WI38 (cell line): Measurements from ENCODE around the gene PUS10.
"Not testable (repeated sequence)": the region's sequence is repeated elsewhere in the genome, so short reads cannot be mapped to it uniquely, and the experiment has no call there.

ENCODE experiments used
- H3K4me3 ChIP-seq: 2 replicates; pipeline ENCODE4 v1.5.1; 2011; ENCODE audit warnings: low read depth, mild to moderate bottlenecking, control low read depth, low read length
- TF ChIP-seq, protein P1 (sequence below): IDR thresholded peaks from 2 replicates; pipeline ENCODE4 v1.5.1; 2012; ENCODE audit warnings: low read depth, mild to moderate bottlenecking, control low read depth, low read length

Gene PUS10

DNA sequence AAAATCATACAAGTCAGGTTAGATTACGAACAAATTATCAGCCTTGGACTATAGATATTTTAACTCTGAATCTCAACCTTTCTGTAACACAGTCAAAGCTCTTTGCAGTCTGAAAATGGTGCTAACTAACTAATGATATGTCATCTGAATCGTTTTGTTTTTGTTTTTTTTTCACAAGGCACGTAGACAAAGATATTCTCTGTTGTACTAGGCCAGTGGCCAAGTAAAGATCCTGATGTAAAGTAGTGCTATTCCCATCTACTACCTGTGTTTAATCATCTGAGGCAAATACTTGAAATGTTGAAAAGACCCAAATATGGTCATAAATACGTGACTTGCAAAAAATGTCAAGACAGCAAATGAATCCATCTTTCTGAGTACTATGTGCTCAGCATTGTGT, 71.0 kb downstream of the PUS10 start:
- no peak overlapping the region for H3K4me3 ChIP-seq
- TF ChIP-seq, protein P1, sequence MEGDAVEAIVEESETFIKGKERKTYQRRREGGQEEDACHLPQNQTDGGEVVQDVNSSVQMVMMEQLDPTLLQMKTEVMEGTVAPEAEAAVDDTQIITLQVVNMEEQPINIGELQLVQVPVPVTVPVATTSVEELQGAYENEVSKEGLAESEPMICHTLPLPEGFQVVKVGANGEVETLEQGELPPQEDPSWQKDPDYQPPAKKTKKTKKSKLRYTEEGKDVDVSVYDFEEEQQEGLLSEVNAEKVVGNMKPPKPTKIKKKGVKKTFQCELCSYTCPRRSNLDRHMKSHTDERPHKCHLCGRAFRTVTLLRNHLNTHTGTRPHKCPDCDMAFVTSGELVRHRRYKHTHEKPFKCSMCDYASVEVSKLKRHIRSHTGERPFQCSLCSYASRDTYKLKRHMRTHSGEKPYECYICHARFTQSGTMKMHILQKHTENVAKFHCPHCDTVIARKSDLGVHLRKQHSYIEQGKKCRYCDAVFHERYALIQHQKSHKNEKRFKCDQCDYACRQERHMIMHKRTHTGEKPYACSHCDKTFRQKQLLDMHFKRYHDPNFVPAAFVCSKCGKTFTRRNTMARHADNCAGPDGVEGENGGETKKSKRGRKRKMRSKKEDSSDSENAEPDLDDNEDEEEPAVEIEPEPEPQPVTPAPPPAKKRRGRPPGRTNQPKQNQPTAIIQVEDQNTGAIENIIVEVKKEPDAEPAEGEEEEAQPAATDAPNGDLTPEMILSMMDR, result no peak

DNA sequence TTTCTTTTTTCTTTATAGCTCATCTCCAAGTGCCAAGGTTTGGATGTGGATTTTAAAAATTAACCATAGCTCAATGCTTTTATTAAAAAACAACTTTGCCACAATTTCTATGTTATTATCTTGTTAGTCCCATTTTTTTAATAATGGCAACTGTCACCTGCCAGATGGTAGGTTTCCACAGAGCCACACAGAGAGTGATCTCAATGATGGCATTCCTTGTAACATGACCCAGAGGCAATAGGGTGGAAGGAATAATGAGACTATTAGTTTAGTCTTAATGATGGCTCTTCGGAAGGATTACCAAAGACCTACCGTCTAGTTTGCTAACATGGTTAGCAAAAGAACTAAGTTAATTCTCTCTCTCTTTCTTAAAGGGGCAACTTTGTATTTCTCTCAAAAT, 72.7 kb downstream of the PUS10 start:
- H3K4me3 ChIP-seq, result no peak overlapping the region
- TF ChIP-seq, protein P1, result no peak

DNA sequence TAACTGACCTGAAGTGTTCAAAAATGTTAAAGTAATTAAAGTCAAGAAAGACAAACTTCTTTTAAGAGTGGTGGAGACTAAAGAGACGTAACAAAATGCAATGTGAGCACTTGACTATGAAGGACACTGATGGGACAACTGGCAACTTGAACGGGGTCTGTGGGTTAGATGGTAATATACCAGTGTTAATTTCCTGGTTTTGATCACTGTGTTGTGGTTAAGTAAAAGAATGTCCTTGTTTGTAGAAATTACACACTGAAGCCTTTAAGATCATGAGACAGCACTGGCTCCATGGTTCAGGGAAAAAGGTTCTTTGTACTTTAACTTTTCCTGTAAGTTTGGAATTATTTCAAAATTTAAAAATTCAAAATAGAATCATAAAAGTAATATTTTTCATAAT, 78.4 kb downstream of the PUS10 start:
- H3K4me3 ChIP-seq, result no peak overlapping the region
- TF ChIP-seq, protein P1, result no peak

DNA sequence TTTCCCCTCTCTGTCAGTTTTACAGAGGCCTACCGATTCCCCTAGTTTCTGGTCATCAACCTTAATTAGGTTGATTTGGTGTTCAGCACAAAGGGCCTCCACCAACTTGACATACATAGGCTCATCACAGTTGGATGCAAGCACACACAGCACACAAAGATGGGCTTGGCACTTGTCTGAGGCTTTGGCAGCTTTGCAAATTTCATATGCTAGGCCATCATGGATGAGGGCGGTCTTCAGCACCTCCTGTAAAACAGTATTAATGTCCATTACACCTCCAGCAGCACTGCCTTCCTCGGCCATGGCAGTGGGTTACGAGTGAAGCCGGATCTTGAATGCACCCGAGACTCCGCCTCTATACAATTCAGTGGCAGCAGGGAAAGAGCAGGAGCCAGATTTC, 79.8 kb downstream of the PUS10 start:
- TF ChIP-seq, protein P1, result no peak
- H3K4me3 ChIP-seq, result no peak overlapping the region

DNA sequence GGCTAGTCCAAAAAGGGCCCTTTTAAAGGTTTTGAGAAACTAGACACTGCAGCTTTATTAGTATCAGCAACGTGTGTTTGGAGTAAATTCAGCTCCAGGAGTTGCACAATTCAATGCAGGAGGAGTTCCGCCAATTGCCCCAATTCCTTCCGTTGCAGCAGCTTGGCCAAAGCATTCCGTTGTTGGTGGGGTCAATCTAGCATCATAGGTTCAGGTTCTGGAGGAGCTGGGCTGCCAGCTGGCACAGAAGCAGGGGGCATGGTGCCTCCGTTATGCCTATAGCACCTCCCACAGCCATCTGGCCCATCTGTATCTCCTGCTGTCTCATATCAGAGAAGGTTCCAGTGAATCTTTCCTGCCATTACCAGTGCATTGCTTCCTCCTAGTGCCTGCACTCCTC, 81.3 kb downstream of the PUS10 start:
- TF ChIP-seq, protein P1, result no peak
- H3K4me3 ChIP-seq, result no peak overlapping the region

DNA sequence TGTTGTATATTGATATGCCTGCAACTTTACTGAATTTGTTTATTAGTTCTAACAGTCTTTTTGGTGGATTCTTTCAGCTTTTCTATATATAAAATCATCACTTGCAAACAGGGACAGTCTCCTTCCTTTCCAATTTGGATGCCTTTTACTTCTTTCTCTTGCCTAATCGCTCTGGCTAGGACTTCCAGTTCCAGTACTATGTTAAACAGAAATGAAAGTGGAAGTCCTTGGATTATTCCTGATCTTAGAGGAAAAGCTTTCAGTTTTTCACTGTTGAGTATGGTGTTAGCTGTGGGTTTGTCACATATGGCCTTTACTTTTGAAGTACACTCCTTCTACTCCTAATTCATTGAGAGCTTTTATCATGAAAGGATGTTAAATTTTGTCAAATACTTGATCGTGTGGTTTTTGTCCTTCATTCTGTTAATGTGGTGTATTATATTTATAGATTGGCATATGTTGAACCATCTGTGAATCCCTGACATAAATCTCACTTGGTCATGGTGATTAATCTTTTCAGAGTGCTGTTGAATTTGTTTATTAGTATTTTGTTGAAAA, 83.8 kb downstream of the PUS10 start:
- TF ChIP-seq, protein P1, result no peak
- no peak overlapping the region for H3K4me3 ChIP-seq

DNA sequence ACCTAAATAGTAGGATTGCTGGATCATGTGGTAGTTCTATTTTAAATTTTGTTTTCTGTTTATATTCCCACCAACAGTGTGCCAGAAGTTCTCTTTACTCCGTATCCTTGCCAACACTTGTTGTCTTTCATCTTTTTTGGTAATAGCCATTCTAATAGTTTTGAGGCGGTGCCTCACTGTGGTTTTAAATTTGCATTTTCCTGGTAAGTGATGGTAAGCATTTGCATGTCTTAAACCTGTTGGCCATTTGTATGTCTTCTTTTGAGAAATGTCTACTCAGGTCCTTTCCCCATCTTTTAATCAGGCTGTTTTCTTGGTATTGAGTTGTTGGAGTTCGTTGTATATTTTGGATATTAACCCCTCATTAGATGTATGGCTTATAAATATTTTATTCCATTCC, 85.1 kb downstream of the PUS10 start:
- no peak overlapping the region for H3K4me3 ChIP-seq
- TF ChIP-seq, protein P1, result no peak

DNA sequence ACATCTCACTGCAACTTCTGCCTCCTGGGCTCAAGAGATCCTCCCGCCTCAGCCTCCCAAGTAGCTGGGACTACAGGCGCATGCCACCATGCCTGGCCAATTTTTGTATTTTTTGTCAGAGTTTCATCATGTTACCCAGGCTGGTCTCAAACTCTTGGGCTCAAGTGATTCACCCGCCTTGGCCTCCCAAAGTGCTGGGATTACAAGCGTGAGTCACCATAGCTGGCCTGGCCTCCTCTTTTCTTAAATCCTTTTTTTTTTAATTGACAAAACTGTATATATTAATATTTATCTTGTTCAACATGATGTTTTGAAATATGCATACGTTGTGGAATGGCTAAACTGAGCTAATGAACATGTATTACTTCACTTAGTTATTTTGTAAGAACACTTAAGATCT, 86.0 kb downstream of the PUS10 start:
- not testable (repeated sequence) for H3K4me3 ChIP-seq
